Measurements from ENCODE around the gene DCXR.
A peak's percentile ranks its signal among the peaks of the same experiment; 100 is the strongest.

Gene DCXR

DNA sequence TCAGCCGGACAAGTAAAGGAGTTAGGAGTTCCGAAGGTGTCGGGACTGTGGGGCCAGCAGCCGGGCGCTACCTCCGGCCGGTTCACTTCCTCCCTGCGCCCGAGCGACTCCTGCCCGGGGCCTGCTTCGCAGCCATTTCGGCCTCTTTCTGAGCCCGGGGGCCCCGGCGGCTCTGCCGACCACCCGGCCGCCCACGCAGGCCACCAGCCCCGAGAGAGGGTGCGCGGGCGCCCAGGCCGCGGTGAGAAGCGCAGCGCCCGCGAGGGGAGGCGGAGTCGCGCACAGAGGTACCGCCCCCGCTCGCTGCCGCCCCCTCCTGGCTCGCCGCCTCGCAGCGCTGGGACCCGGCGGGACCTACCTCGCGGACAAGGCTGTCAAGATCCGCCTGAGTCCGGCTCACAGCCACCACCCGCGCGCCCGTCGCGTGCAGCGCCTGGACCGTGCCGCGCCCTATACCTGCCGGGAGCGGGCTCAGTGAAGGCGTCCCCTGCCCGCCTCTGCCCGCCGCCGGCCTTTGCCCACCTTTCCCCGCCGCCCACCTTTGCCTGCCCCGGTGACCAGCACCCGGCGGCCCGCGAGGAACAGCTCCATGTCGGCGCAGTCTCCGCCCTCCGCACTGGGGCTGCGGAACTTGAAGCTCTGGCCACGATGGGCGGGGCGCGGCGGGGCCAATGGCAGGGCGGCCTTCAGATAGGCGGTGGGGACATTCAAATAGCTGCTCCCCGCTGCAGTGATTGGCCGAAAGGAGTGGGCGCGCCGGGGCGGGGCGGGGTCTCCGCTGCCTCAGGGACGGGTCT lies at the start of gene DCXR:
Gene DCXR (minus strand): TSS at position 606 of the 797 bp plus-strand sequence. CDS start 15 bp downstream, at position 591.
- H3K4me3 ChIP-seq (ENCODE audit: low read length) = peak within 1 kb of the TSS; percentile 73
- H3K9ac ChIP-seq (ENCODE audit: low read depth, low read length) = peak within 1 kb of the TSS; percentile 65; the same call in 1 of the 2 replicates
- H3K36me3 ChIP-seq (ENCODE audit: insufficient read depth, low read depth, low read length) = peaks cover 5% of the 10 kb centered on the region; the same call in 1 of the 2 replicates
- H3K9me3 ChIP-seq (ENCODE audit: insufficient read depth, low read depth, low read length) = no peaks in the 10 kb centered on the region
- H3K4me1 ChIP-seq (ENCODE audit: insufficient read depth, low read length) = peaks cover 6% of the 10 kb centered on the region; the same call in 1 of the 2 replicates
- 0 out of 2 replicates have a peak, but pooled peaks cover 3% of the 10 kb centered on the region for H3K27me3 ChIP-seq (ENCODE audit: insufficient read depth, low read length)
- no peak within 1 kb of the TSS for H3K27ac ChIP-seq (ENCODE audit: low read length)

DNA sequence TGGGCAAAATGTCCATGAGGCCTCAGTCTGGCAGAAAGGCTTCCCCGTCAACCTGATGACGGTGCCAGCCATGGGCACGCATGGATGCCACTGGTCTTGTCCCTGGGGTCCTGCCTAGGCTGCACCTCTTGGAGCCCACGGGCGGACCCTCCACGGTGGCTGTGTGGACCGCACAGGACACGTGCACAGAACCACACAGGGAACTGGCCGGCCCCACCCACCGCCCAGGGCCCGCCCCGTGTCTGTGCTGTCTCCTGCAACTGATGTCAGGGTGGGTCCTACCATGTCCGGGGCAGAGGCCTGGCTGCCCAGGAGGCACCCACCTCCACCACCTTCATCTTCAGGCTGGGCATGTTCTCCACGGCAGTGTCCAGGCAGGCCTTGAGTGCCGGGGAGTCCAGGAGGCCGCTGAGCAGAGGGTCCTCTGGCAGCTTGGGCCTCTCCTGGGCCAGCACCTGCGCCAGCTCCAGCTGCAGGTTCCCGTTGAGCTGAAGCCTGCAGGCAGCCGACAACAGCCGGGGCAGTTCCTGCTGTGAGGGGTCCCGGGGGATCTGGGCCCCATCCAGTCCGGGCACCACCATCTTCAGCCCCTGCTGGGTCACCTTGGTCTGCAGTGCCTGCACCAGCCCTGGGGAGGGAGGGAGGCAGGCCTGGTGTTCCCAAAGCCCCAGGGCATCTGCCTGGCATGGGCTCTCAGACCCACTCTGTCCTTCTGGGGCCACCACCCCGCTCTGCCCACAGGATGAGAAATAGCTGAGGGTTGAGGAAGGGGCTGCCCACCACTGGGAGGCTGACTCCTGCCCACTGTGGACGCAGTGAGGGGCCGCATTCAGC lies 48.7 kb upstream of the DCXR start:
- Histone ChIP-seq H3K4me3 (ENCODE audit: low read length) (no peak overlapping the region), H3K27ac (ENCODE audit: low read length) (no peak overlapping the region), H3K9ac (ENCODE audit: low read depth, low read length) (no peak overlapping the region), H3K36me3 (ENCODE audit: insufficient read depth, low read depth, low read length) (peaks cover 98% of the 10 kb centered on the region), H3K27me3 (ENCODE audit: insufficient read depth, low read length) (no peaks in the 10 kb centered on the region), H3K4me1 (ENCODE audit: insufficient read depth, low read length) (no peaks in the 10 kb centered on the region), H3K9me3 (ENCODE audit: insufficient read depth, low read depth, low read length) (no peaks in the 10 kb centered on the region)

DNA sequence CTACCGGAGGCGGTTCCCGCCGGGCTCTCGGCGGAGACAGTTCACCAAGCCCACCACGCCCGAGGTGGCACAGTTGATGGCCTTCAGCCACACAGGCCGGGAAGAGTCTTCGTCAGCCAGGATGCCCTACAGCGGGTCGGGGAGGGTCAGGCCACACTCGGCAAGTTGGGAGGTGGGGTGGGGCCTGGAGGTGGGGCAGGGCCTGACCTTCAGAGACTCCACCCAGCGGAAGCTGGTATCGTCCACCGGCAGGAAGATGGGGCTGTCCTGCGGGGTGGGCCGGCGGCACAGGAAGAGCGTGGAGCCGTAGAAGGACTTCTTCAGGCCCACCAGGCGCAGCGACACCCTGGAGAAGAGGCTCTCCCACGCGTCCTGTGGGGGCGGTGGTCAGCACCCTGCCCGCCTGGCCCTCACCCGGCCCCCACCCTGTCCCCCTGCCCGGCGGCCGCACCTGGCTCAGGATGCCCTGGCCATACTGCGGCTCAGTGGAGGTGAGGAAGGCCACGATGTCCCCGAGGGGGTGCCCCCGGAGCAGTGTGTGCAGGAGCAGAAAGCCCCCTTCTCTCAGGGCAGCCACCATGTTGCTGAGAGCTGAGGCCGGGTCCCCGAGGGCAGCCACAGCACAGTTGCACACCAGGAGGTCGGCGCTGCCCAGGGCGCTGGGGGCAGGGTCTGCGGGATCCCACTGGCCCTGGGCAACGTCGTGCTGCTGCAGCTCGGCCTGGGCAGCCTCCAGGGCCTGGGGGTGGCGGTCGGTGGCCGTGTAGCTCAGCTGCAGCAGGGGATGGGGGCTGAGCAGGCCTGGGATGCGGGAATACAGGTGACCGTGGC lies 47.7 kb upstream of the DCXR start:
- H3K4me3 ChIP-seq (ENCODE audit: low read length) = no peak overlapping the region
- H3K27ac ChIP-seq (ENCODE audit: low read length) = no peak overlapping the region
- H3K9me3 ChIP-seq (ENCODE audit: insufficient read depth, low read depth, low read length) = no peaks in the 10 kb centered on the region
- no peak overlapping the region for H3K9ac ChIP-seq (ENCODE audit: low read depth, low read length)
- peaks cover 98% of the 10 kb centered on the region for H3K36me3 ChIP-seq (ENCODE audit: insufficient read depth, low read depth, low read length)
- H3K27me3 ChIP-seq (ENCODE audit: insufficient read depth, low read length) = no peaks in the 10 kb centered on the region
- no peaks in the 10 kb centered on the region for H3K4me1 ChIP-seq (ENCODE audit: insufficient read depth, low read length)

- peaks cover 98% of the 10 kb centered on the region for H3K36me3 ChIP-seq (ENCODE audit: insufficient read depth, low read depth, low read length)
- no peaks in the 10 kb centered on the region for H3K9me3 ChIP-seq (ENCODE audit: insufficient read depth, low read depth, low read length)
- H3K4me1 ChIP-seq (ENCODE audit: insufficient read depth, low read length) = no peaks in the 10 kb centered on the region
- H3K9ac ChIP-seq (ENCODE audit: low read depth, low read length) = no peak overlapping the region
- no peak overlapping the region for H3K27ac ChIP-seq (ENCODE audit: low read length)
- no peaks in the 10 kb centered on the region for H3K27me3 ChIP-seq (ENCODE audit: insufficient read depth, low read length)
- no peak overlapping the region for H3K4me3 ChIP-seq (ENCODE audit: low read length)
These were observed 47.0 kb upstream of the DCXR start for GRCh38 chr17:82084373-82085030.

- Histone ChIP-seq H3K27me3 (ENCODE audit: insufficient read depth, low read length) (no peaks in the 10 kb centered on the region), H3K4me1 (ENCODE audit: insufficient read depth, low read length) (no peaks in the 10 kb centered on the region), H3K9ac (ENCODE audit: low read depth, low read length) (no peak overlapping the region), H3K27ac (ENCODE audit: low read length) (no peak overlapping the region), H3K4me3 (ENCODE audit: low read length) (no peak overlapping the region), H3K36me3 (ENCODE audit: insufficient read depth, low read depth, low read length) (peaks cover 96% of the 10 kb centered on the region), H3K9me3 (ENCODE audit: insufficient read depth, low read depth, low read length) (no peaks in the 10 kb centered on the region)
These were observed 46.2 kb upstream of the DCXR start for GRCh38 chr17:82083533-82084359.

DNA sequence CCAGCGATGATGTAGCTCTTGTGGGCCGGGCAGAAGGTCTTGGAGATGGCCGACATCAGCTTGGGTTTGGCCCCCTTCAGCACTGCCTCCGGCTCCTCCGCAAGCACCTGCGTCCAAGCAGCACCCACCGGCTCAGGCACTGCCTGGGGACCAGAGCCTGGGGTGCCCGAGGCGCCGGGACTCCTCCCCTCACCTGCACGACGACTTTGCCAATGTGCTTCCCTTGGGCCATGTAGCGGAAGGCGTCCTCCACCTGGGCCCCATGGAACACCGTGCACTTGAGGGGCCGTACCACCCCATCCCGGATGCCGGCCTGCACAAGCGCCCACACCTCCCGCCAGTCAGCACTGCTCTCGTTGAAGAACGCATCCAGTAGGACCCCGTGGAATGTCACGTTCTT lies 45.5 kb upstream of the DCXR start:
- Histone ChIP-seq H3K4me1 (ENCODE audit: insufficient read depth, low read length) (no peaks in the 10 kb centered on the region), H3K27me3 (ENCODE audit: insufficient read depth, low read length) (no peaks in the 10 kb centered on the region), H3K4me3 (ENCODE audit: low read length) (no peak overlapping the region), H3K9ac (ENCODE audit: low read depth, low read length) (no peak overlapping the region), H3K36me3 (ENCODE audit: insufficient read depth, low read depth, low read length) (peaks cover 93% of the 10 kb centered on the region), H3K27ac (ENCODE audit: low read length) (no peak overlapping the region), H3K9me3 (ENCODE audit: insufficient read depth, low read depth, low read length) (no peaks in the 10 kb centered on the region)

GRCh38 chr17:82082456-82082855 lies 45.0 kb upstream of the DCXR start:
- Histone ChIP-seq H3K27ac (ENCODE audit: low read length) (no peak overlapping the region), H3K27me3 (ENCODE audit: insufficient read depth, low read length) (no peaks in the 10 kb centered on the region), H3K9me3 (ENCODE audit: insufficient read depth, low read depth, low read length) (no peaks in the 10 kb centered on the region), H3K4me3 (ENCODE audit: low read length) (no peak overlapping the region), H3K36me3 (ENCODE audit: insufficient read depth, low read depth, low read length) (peaks cover 92% of the 10 kb centered on the region), H3K9ac (ENCODE audit: low read depth, low read length) (no peak overlapping the region), H3K4me1 (ENCODE audit: insufficient read depth, low read length) (no peaks in the 10 kb centered on the region)

- Histone ChIP-seq H3K4me1 (ENCODE audit: insufficient read depth, low read length) (no peaks in the 10 kb centered on the region), H3K27ac (ENCODE audit: low read length) (no peak overlapping the region), H3K4me3 (ENCODE audit: low read length) (no peak overlapping the region), H3K27me3 (ENCODE audit: insufficient read depth, low read length) (no peaks in the 10 kb centered on the region), H3K9ac (ENCODE audit: low read depth, low read length) (no peak overlapping the region), H3K9me3 (ENCODE audit: insufficient read depth, low read depth, low read length) (no peaks in the 10 kb centered on the region), H3K36me3 (ENCODE audit: insufficient read depth, low read depth, low read length) (peaks cover 87% of the 10 kb centered on the region)
These were observed 44.5 kb upstream of the DCXR start for GRCh38 chr17:82081966-82082365.

- Histone ChIP-seq H3K4me3 (ENCODE audit: low read length) (no peak overlapping the region), H3K4me1 (ENCODE audit: insufficient read depth, low read length) (no peaks in the 10 kb centered on the region), H3K36me3 (ENCODE audit: insufficient read depth, low read depth, low read length) (peaks cover 83% of the 10 kb centered on the region), H3K9me3 (ENCODE audit: insufficient read depth, low read depth, low read length) (no peaks in the 10 kb centered on the region), H3K27ac (ENCODE audit: low read length) (no peak overlapping the region), H3K27me3 (ENCODE audit: insufficient read depth, low read length) (no peaks in the 10 kb centered on the region), H3K9ac (ENCODE audit: low read depth, low read length) (no peak overlapping the region)
These were observed 44.0 kb upstream of the DCXR start for GRCh38 chr17:82081546-82081945.

GRCh38 chr17:82080789-82081464 lies 43.4 kb upstream of the DCXR start:
- Histone ChIP-seq H3K27ac (ENCODE audit: low read length) (no peak overlapping the region), H3K9me3 (ENCODE audit: insufficient read depth, low read depth, low read length) (no peaks in the 10 kb centered on the region), H3K4me1 (ENCODE audit: insufficient read depth, low read length) (no peaks in the 10 kb centered on the region), H3K4me3 (ENCODE audit: low read length) (no peak overlapping the region), H3K36me3 (ENCODE audit: insufficient read depth, low read depth, low read length) (peaks cover 76% of the 10 kb centered on the region), H3K9ac (ENCODE audit: low read depth, low read length) (no peak overlapping the region), H3K27me3 (ENCODE audit: insufficient read depth, low read length) (no peaks in the 10 kb centered on the region)
